OCI-M1 (cell line): ENCODE data around the gene HES5.
A peak's percentile ranks its signal among the peaks of the same experiment; 100 is the strongest.
"Not testable (repeated sequence)": the region's sequence is repeated elsewhere in the genome, so short reads cannot be mapped to it uniquely, and the experiment has no call there.

Source experiments
- DNase-seq: peaks from one replicate; lab custom pipeline; 2025; lab: John Stamatoyannopoulos, UW

The HES5 gene

DNA sequence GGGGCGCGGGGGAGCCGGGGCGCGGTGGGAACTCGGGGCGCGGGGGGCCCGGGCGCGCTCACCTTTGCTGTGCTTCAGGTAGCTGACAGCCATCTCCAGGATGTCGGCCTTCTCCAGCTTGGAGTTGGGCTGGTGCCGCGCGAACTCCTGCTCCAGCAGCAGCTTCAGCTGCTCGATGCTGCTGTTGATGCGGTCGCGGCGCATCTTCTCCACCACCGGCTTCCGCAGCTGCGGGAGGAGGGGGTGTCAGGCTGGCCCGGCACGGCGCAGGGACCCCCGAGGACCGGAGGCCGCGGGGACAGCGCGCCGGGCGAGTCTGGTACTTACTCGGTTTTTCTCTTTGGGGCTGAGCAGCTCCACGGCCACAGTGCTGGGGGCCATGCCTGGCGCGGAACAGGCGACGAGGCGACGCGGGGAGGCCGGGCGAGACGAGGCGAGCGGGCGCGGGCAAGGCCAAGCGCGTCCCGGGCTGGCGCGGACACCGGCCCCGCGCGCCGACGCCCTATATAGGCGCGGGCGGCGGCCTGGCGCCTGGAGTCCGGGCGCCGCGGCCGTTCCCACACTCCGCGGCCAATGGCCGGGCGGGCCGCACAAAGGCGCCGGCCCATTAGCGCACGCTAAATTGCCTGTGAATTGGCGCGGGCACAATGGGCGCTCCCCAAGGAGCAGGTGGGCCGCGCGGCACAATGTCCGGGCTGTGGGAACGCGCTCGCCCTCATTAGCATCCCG, at the start of gene HES5:
Gene HES5, minus strand, starts transcription at position 480 of the 729 bp plus-strand sequence. Its CDS starts 99 bp downstream, at position 381.
- DNase-seq: peak; percentile 60

DNA sequence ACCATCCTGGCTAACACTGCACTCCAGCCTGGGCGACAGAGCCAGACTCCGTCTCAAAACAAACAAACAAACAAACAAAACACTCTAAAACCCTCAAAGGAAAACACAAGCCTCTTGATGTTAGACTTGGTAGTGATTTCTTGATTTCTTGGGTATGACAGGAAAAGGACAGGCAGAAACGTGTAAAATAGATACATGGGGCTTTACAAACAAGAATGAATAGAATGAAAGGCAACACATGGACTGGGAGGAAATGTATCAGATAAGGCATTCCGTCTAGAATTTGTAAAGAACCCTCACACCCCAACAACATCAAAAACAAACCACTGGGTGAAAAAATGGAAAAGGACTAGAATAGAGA, 48.7 kb upstream of the HES5 start:
- DNase-seq: no peak

- not testable (repeated sequence) for DNase-seq
Measured at GRCh38 chr1:2577565-2578075, 47.6 kb upstream of the HES5 start.

DNA sequence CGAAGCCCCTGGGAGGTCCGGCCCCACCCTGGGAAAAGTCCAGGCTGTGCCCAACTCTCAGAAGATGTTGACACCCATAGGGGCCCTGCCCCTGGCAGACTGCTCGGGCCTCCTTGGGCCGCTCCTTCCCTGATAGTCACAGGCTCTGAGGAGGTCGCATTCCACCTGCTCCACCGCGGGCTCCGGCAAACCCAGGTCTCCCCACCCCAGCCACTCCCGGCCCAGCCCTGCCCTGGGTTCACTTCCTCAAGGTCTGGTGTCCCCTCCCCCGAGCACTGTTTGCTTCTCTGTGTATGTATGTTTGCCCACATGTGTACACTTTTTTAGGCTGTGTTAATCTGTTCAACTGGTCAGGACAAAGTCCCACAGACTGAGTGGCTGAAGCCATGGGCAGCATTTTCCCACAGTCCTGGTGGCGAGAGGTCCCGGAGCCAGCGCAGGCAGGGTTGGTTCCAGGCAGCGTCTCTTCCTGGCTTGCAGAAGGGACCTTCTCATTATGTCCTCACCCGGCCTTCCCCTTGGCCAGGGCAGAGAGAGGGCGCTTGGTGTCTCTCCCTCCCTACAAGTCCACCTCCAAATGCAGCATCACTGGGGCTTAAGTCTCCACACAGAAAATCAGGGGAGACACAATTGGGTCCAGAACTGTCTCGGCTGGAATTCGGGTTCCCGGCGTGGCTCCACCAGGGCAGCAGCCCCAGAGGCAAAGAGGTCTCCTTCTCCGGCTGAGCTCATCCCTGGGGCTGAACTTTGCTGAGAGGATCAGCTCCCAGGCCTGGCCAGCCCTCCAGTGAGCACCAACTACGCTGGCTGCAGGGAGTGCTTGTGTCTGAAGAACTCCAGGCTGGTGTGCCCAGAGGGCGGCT, 46.0 kb upstream of the HES5 start:
- DNase-seq: no peak

- DNase-seq: no peak
Measured at GRCh38 chr1:2574350-2574749, 44.3 kb upstream of the HES5 start.

- DNase-seq: no peak
Measured at GRCh38 chr1:2573250-2573920, 43.3 kb upstream of the HES5 start.

- DNase-seq: no peak
Measured at GRCh38 chr1:2571348-2571747, 41.3 kb upstream of the HES5 start.

GRCh38 chr1:2570332-2570731, 40.3 kb upstream of the HES5 start:
- DNase-seq: no peak

DNA sequence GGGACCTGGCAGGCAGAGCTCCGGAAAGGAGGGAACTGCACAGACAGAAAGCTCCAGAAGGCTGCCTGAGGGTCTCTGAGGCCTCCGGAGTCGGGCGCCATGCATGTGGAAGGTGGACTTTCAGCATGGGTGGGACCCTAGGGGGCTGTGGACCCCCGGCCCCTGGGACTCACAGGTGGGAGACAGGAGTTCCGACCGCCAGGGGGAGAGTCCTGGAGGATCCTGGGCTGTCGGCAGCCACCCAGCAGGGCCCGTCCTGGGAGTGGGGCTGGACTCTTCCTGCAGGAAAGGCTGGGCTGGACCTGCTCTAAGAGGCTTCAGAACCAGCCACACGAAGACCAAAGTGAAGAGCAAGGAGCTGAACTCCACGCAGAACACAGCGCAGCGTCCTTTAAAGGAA, 39.6 kb upstream of the HES5 start:
- DNase-seq: not testable (repeated sequence)

DNA sequence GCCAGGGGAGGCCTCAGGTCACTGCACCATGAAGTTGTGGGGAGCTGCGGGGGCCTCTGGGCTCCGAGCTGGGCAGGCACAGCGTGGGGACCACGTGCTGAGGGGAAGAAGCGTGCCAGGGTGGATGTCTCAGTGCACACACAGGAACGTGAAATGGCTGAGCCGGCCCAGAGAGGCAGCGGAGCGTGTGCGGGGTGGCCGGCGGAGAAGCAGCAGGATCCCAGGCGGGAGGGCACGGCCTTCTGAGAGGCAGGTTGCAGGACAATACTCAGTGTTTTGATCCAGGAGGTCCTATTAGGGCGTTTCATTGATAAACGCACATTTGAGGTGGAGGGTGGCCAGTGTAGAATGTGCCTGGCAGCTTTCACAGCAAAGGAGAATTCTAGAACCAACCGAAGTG, 39.0 kb upstream of the HES5 start:
- DNase-seq: no peak

GRCh38 chr1:2568187-2568816, 38.2 kb upstream of the HES5 start:
- not testable (repeated sequence) for DNase-seq

GRCh38 chr1:2567083-2567679, 37.1 kb upstream of the HES5 start:
- no peak for DNase-seq

- DNase-seq: no peak
Measured at GRCh38 chr1:2566101-2567045, 36.3 kb upstream of the HES5 start.

GRCh38 chr1:2564815-2565374, 34.8 kb upstream of the HES5 start:
- no peak for DNase-seq

DNA sequence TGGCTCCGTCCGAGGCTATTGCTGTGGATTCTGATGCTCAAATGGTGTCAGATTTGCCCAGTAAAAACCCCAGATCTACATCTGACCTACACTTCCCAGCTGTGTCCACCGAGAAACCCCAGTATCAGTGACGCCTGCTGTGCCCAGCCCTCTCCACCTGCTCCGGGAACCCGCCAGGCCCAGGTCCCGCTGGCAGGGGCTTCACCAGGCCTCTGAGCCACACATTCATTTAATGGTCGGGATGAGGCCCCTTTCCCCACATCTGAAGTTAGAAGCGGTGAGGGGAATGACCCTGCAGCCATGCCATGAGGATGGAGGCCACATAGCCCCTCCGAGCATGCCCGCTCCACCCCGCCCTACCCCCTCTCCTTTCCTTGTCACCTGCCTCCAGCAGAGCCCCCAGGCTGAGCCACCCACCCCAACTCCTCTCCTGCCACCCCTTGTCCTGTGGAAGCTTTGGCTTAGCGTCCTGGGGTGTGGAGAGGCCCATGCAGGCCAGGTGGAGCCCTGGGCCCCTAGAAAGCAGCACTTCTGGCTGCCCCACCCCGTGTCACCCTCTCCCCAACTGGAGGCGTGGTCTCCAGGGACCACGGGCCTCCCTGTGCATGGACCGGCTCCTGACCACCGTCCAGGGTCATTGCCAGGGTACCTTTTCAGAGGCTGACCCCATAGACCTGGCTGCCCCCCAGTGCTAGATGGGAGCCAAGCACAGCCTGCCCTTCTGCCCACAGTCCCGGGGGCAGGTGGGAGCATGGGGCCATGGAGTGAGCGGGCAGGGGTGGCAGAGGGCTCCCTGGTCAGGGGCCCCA, 34.1 kb upstream of the HES5 start:
- no peak for DNase-seq

GRCh38 chr1:2563205-2563604, 33.1 kb upstream of the HES5 start:
- no peak for DNase-seq

DNA sequence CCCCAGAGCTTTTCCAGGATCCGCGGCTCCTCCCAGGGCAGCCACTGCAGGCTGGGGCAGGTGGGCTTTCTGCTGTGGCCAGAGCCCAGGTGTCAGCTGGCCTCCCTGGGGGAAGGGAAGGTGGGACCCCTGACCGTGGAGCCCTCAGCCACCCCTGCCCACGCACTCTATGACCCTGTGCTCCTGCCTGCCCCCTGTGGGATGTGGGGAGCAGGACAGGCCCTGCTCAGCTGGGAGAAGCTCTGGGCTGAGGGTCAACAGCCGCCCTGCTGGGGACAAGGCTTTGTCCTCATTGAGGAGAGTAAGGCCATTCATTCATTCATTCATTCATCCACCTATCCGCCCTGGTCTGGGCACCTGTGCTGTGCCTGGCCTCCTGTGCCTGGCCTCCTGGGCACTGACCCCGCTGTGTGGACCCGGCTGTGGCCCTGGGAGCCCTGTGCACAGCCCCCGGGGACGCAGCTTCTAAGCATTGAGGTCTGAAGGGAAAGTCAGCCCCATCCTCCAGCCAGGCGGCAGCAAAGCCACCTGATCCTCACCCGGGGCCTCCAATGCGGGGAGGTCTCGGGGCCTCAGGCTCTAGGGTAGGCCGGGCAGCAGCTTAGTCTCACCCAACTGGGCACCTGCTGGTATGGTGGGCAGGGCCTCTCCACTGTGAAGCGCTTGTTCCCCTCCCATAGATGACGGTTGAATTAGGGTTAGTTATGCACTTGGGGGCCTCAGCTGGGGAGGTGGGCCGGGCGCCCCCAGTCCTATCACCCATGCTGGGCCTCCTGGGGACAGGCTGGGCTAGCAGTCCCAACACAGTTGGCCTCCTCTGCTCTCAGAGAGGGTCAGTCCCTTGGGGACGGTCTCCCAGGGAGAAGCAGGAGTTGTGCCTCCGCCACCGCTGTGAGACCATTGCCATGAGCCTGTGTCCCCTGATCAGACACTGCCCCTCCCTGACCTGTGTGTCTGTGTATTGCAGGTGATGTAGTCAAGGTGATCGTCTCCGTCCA, 32.1 kb upstream of the HES5 start:
- DNase-seq: peak; percentile 28

DNA sequence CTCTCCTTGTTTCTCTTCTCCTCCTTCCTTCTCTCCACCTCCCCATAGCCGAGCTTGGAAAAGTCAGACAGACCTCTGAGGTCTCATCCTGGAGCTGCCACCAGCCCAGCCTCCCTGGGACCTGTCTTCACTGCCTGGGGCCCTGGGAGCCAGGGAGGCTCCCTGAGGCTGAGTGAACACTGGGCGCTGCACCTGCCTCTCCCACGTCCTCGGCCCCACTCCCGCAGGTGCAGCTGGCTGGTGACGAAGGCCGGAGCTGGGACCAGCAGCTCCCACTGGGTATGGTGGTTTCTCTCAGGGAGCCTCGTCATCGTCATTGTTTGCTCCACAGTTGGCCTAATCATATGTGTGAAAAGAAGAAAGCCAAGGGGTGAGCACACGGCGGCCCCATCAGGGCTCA, 31.4 kb upstream of the HES5 start:
- DNase-seq: no peak
